HCT116 (cell line): ENCODE data around the gene DTX1.

Experiments
- CTCF ChIP-seq, 3 experiments: fragments of 200-600 bp in 1 of 3; sonication (generic) in 1 of 3; IDR thresholded peaks in 2 of 3; conservative IDR thresholded peaks in 1 of 3; 2 replicates each; pipeline ENCODE4 v1.5.1; 2012 to 2017; ENCODE audit warnings: low read depth in 2 of 3, low read length in 2 of 3, antibody characterized with exemption in 1 of 3, borderline replicate concordance in 1 of 3, control low read depth in 1 of 3, mild to moderate bottlenecking in 1 of 3, mixed read lengths in 1 of 3, mixed run types in 1 of 3, moderate library complexity in 1 of 3; ENCODE audit not compliant: insufficient read depth in 1 of 3
- EZH2 ChIP-seq: fragments of 200-600 bp; sonication (generic); IDR thresholded peaks from 2 replicates; pipeline ENCODE4 v1.6.1; 2017; ENCODE audit warnings: antibody characterized with exemption, mixed run types
- MAX ChIP-seq: IDR thresholded peaks from 2 replicates; pipeline ENCODE4 v1.6.1; 2012
- POLR2A ChIP-seq: IDR thresholded peaks from 2 replicates; pipeline ENCODE4 v1.7.0; 2011; ENCODE audit warnings: borderline replicate concordance; ENCODE audit not compliant: insufficient read depth, insufficient read length; ENCODE audit errors: extremely low read depth
- RAD21 ChIP-seq: IDR thresholded peaks from 2 replicates; pipeline ENCODE4 v1.6.1; 2012; ENCODE audit warnings: low read depth, mild to moderate bottlenecking
- REST ChIP-seq: IDR thresholded peaks from 2 replicates; pipeline ENCODE4 v1.6.1; 2012; ENCODE audit warnings: low read depth
- SIN3A ChIP-seq: IDR thresholded peaks from 2 replicates; pipeline ENCODE4 v1.6.1; 2012; ENCODE audit warnings: low read depth
- SP1 ChIP-seq: IDR thresholded peaks from 2 replicates; pipeline ENCODE4 v1.6.1; 2012; ENCODE audit warnings: low read depth
- SRF ChIP-seq: IDR thresholded peaks from 2 replicates; pipeline ENCODE4 v1.6.1; 2012; ENCODE audit warnings: low read depth
- TCF7L2 ChIP-seq: IDR thresholded peaks from 2 replicates; pipeline ENCODE4 v1.7.0; 2011; ENCODE audit warnings: borderline replicate concordance, inconsistent platforms; ENCODE audit not compliant: insufficient read depth, insufficient read length; ENCODE audit errors: extremely low read depth

GRCh38 chr12:113040722-113041171, 15.8 kb upstream of the DTX1 start:
- TF ChIP-seq REST (no peak), POLR2A (no peak), SP1 (peak; percentile 58; the same call in 1 of the 2 replicates), EZH2 (no peak), SIN3A (no peak), CTCF (IDR thresholded peaks at IDR 0.05 in 2 of 3, conservative IDR thresholded peaks at IDR 0.05 in 1 of 3; ENCODE audit: borderline replicate concordance in 1 of 3, insufficient read depth in 1 of 3, low read depth in 2 of 3, low read length in 2 of 3) (no peak), TCF7L2 (no peak), SRF (no peak), MAX (0 out of 2 replicates have a peak, but pooled peaks have one; percentile 40), RAD21 (no peak)
